Ureter (tissue), 1 donor: ENCODE measurements around the gene ATP5F1A. TPM values are rescaled to one million over a fixed set of nuclear protein-coding genes. Genes with fewer than 3 reads are reported as not detected.
A peak's percentile ranks its signal among the peaks of the same experiment; 100 is the strongest.

Source experiments
- DNase-seq: peaks from one replicate; pipeline ENCODE4 v3.0.0-alpha.2; 2020; ENCODE audit warnings: low spot score
- total RNA-seq: library from RNA; stranded (reverse); gene quantifications from one replicate; pipeline ENCODE4 v1.2.4, GENCODE V29; 2023
- donor health status: DM: yes; HTN: yes; CAD: no.

Gene ATP5F1A
- total RNA-seq, 1 donor from 2014 or later = 409 TPM

- peak; percentile 30 for DNase-seq
Measured at GRCh38 chr18:46047369-46047768, 50.7 kb downstream of the ATP5F1A start.

DNA sequence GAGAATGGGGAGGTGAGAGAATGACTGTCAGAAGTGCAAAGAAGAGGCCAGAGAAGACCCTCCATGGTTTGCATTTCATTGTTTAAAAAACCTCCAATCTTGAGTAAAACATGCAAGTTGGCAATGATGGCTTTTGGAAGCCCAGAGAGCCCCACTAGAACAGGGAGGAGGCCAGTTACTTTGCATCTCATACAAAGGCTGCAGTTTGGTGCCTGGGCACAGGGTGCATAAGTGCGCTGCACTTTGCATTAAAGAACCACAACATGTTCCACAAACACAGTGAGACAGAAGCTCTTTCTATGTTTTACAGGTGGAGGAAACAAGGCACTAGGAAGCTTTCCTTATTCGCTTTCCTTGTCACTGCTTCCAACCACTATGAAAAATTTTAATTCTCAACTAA is 51.4 kb downstream of the ATP5F1A start:
- DNase-seq = no peak

DNA sequence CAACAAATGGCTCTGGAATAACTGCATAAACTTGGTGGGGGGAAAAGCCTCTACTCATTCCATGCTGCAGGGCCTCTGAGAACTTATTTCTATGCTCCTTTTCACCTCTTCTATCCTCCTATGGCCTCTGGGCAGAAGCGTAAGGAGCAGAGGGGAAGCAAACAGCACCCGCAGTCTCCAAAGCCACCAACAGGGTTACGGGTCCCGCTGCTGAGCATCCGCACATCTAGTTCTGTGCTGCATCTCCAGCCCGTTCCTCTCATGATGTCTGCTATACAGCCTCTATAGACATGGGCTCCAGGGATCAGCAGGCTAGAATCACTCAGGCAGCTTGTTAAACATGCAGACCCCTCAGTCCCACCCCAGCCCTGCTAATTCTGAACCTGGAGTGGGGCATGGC is 52.0 kb downstream of the ATP5F1A start:
- DNase-seq = peak; percentile 19

GRCh38 chr18:46042571-46043123 is 55.4 kb downstream of the ATP5F1A start:
- DNase-seq = no peak

DNA sequence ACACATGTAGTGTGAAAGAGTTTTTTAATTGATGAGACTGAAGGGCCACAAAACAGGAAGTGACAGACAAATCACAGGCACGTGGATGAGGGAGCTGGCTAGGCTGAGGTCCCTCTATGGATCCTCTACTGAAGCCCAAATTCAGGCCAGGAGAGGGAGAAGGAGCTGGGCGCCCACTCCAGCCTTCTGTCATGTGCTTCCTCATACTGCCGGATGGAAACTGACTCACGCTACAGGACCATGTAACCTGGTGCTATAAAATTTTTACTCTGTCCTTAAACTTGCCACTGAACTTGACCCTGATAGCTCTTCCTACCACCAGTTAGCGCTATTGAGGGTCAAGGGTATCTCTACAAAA is 57.4 kb downstream of the ATP5F1A start:
- no peak for DNase-seq

DNA sequence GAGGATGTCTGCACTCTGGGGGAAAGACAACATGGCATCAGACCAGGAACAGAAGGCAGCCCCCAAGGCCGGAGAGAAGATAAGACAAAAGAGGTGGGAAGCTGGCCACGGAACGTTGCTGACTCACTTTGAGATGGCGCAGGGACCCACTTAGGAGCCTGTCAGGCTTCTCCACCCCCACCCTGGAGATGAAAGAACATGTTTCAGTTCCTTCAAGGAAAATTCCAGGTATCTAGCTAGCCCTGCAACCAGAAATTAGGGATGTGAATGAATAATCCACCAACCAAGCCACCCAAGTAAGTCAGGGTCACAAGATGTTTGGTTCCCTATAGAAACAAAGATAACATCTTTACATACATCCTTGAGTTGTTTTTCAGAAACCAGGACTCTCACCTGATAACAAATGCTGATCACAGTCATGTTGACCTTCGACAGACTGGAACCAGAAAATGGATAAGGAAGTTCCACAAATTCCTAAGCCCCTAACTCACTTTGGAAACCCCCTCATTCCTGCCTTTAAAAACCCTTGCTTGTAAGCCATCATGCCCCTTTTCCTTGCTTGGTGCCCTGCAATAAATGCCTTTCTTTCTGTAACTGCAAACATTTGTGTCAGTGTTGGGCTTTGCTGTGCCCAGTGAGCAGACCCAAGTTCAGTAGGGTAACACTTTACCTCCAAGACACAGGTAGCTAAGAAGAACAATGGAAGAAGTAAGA is 57.9 kb downstream of the ATP5F1A start:
- no peak for DNase-seq

GRCh38 chr18:46037512-46038305 is 60.4 kb downstream of the ATP5F1A start:
- DNase-seq = no peak

- DNase-seq = no peak
Measured at GRCh38 chr18:46035696-46036680, 62.1 kb downstream of the ATP5F1A start.

DNA sequence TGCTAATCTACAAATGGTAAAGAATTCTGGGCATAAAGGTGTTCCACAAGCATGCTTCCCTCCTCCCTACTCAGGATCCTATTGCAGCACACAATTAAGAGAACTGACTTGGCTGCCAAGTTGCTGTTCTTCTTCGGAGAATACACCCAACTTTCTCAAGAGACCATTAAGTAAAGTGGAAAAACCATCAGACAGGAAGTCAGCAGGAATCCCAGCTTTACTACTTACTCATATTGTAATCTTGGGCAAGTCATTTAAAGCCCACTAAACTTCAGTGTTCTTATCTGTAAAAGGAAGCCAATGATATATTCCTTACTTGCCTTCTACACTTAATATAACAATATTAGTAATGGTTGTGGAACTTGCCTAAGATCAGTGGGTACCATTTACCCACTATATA is 63.9 kb downstream of the ATP5F1A start:
- no peak for DNase-seq

DNA sequence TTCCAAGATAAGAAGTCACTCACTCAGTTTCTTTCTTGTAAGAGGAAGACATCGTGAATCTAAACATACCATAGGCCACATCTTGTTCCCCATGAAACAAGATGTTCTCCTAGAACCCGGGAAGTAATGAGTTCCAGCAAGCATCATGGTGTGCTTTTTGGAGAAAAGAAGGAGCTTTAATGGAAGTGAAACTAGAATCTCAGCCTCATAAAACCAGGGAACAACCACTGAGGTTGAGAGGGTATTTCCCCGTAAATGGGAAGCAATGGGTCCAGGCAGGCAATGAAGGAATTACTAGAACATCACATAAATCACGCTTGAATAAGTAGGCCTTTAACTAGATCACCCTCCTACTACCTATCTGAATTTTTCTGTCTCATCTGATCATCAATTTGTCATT is 66.4 kb downstream of the ATP5F1A start:
- no peak for DNase-seq

Other genes with a start within 250 kb of the ATP5F1A start
- 35.8 TPM for gene EPG5, start 131.0 kb downstream of the ATP5F1A start, total RNA-seq
- gene PSTPIP2, start 26.0 kb downstream of the ATP5F1A start, total RNA-seq = 9.9 TPM
- gene HAUS1, start 6.1 kb upstream of the ATP5F1A start, total RNA-seq = 13.2 TPM